NCI-H460 (cell line): ENCODE measurements around the gene PSMD1. TPM values are rescaled to one million over a fixed set of nuclear protein-coding genes. Genes with fewer than 3 reads are reported as not detected.
"Not testable (repeated sequence)": the region's sequence is repeated elsewhere in the genome, so short reads cannot be mapped to it uniquely, and the experiment has no call there.

Source experiments
- DNase-seq: peaks from one replicate; pipeline ENCODE4 v3.0.0-alpha.2; 2016; ENCODE audit warnings: low read depth; ENCODE audit errors: extremely low read depth
- total RNA-seq: library from RNA; depleted of rRNA; stranded (reverse); fragments of >200 nt; shearing (Covaris generic); gene quantifications from 2 replicates; pipeline ENCODE4 v1.2.3, GENCODE V29; 2014

PSMD1 gene
- total RNA-seq, 1 experiment from 2014 or later = 92.7 TPM

GRCh38 chr2:231139796-231140195 lies 83.1 kb downstream of the PSMD1 start:
- no peak for DNase-seq

GRCh38 chr2:231140808-231141207 lies 84.1 kb downstream of the PSMD1 start:
- not testable (repeated sequence) for DNase-seq

- DNase-seq = no peak
These were observed 88.2 kb downstream of the PSMD1 start for GRCh38 chr2:231144896-231145295.

- no peak for DNase-seq
These were observed 90.0 kb downstream of the PSMD1 start for GRCh38 chr2:231146665-231147064.

GRCh38 chr2:231152800-231153557 lies 96.3 kb downstream of the PSMD1 start:
- no peak for DNase-seq

GRCh38 chr2:231159306-231159705 lies 102.6 kb downstream of the PSMD1 start:
- no peak for DNase-seq

- no peak for DNase-seq
These were observed 104.0 kb downstream of the PSMD1 start for GRCh38 chr2:231160701-231161100.

GRCh38 chr2:231161252-231161839 lies 104.7 kb downstream of the PSMD1 start:
- DNase-seq = no peak

- no peak for DNase-seq
These were observed 105.2 kb downstream of the PSMD1 start for GRCh38 chr2:231161877-231162329.

GRCh38 chr2:231163011-231163410 lies 106.3 kb downstream of the PSMD1 start:
- DNase-seq = no peak

GRCh38 chr2:231163414-231164095 lies 106.9 kb downstream of the PSMD1 start:
- DNase-seq = no peak

GRCh38 chr2:231167745-231168459 lies 111.2 kb downstream of the PSMD1 start:
- no peak for DNase-seq

- DNase-seq = no peak
These were observed 111.9 kb downstream of the PSMD1 start for GRCh38 chr2:231168460-231169139.

- no peak for DNase-seq
These were observed 112.8 kb downstream of the PSMD1 start for GRCh38 chr2:231169488-231169887.

GRCh38 chr2:231170055-231170454 lies 113.4 kb downstream of the PSMD1 start:
- DNase-seq = no peak

GRCh38 chr2:231172025-231172424 lies 115.4 kb downstream of the PSMD1 start:
- no peak for DNase-seq

- no peak for DNase-seq
These were observed 117.6 kb downstream of the PSMD1 start for GRCh38 chr2:231174211-231174651.

GRCh38 chr2:231176066-231176465 lies 119.4 kb downstream of the PSMD1 start:
- no peak for DNase-seq

GRCh38 chr2:231177156-231178025 lies 120.7 kb downstream of the PSMD1 start:
- no peak for DNase-seq
